ENCODE measurements around the gene GMCL2.

DNA sequence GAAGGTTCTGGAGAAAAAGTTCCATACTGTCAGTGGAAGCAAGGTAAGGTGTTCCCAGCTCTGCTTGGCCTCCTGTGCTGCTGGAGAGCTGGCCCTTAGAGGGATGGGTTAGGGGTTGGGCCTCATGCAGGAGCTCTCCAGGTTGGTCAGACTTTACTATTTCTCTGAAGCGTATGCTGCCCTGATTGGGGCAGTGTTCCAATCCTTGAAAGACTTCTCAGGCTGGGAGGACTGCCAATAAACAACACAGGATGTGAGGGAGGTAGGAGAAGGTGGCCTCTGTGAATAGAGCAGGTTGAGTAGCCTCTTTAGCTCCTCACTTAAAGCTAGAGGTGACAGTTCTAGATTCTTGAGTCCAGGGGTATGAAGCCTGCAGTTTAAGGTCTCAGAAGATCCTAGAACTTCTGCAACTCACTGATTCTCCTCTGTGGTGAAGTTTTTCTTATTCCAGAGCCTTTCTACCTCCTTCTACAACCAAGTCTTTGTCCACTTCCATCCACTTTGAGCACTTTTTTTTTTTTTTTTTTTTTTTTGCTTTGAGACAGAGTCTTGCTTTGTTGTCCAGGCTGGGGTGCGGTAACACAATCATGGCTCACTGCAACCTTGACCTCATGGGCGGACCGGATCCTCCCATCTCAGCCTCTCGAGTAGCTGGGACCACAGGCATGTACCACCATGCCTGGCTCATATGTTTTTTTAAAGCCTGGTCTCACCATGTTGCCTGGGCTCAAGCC, 20.2 kb upstream of the GMCL2 start:
- TF ChIP-seq CTCF (IDR thresholded peaks at IDR 0.05) (no peak), POLR2A (IDR thresholded peaks at IDR 0.05) (no peak)
